Measurements from ENCODE around the gene NYNRIN.
"Not testable (repeated sequence)": the region's sequence is repeated elsewhere in the genome, so short reads cannot be mapped to it uniquely, and the experiment has no call there.

The NYNRIN gene

GRCh38 chr14:24398653-24399446 lies at the start of gene NYNRIN:
NYNRIN (plus strand) TSS chr14:24399003; CDS start chr14:24399247, 244 bp downstream.
- no peak for DNase-seq (ENCODE audit: low read depth)

- no peak for DNase-seq (ENCODE audit: low read depth)
These were observed 49.1 kb upstream of the NYNRIN start for GRCh38 chr14:24349742-24350141.

- no peak for DNase-seq (ENCODE audit: low read depth)
These were observed 47.3 kb upstream of the NYNRIN start for GRCh38 chr14:24351517-24351916.

- no peak for DNase-seq (ENCODE audit: low read depth)
These were observed 45.0 kb upstream of the NYNRIN start for GRCh38 chr14:24353559-24354481.

GRCh38 chr14:24354482-24354825 lies 44.3 kb upstream of the NYNRIN start:
- not testable (repeated sequence) for DNase-seq (ENCODE audit: low read depth)

GRCh38 chr14:24355009-24355408 lies 43.8 kb upstream of the NYNRIN start:
- no peak for DNase-seq (ENCODE audit: low read depth)

GRCh38 chr14:24356208-24356607 lies 42.6 kb upstream of the NYNRIN start:
- no peak for DNase-seq (ENCODE audit: low read depth)

GRCh38 chr14:24360281-24360680 lies 38.5 kb upstream of the NYNRIN start:
- DNase-seq (ENCODE audit: low read depth): no peak

GRCh38 chr14:24361326-24361725 lies 37.5 kb upstream of the NYNRIN start:
- DNase-seq (ENCODE audit: low read depth): no peak

GRCh38 chr14:24362241-24362960 lies 36.4 kb upstream of the NYNRIN start:
- DNase-seq (ENCODE audit: low read depth): no peak

- no peak for DNase-seq (ENCODE audit: low read depth)
These were observed 35.4 kb upstream of the NYNRIN start for GRCh38 chr14:24363401-24363800.

GRCh38 chr14:24364841-24365240 lies 34.0 kb upstream of the NYNRIN start:
- no peak for DNase-seq (ENCODE audit: low read depth)

- peak; percentile 58 for DNase-seq (ENCODE audit: low read depth)
These were observed 33.0 kb upstream of the NYNRIN start for GRCh38 chr14:24365600-24366412.

GRCh38 chr14:24366413-24366720 lies 32.4 kb upstream of the NYNRIN start:
- DNase-seq (ENCODE audit: low read depth): no peak

GRCh38 chr14:24366721-24367513 lies 31.9 kb upstream of the NYNRIN start:
- DNase-seq (ENCODE audit: low read depth): peak; percentile 60

- peak; percentile 76 for DNase-seq (ENCODE audit: low read depth)
These were observed 31.1 kb upstream of the NYNRIN start, which contains the start of gene NFATC4 for GRCh38 chr14:24367514-24368211. NFATC4 (plus strand) TSS chr14:24368184; CDS start chr14:24368341, 157 bp downstream.

- no peak for DNase-seq (ENCODE audit: low read depth)
These were observed 30.6 kb upstream of the NYNRIN start for GRCh38 chr14:24368212-24368561.

GRCh38 chr14:24368562-24369252 lies 30.1 kb upstream of the NYNRIN start:
- DNase-seq (ENCODE audit: low read depth): no peak

- DNase-seq (ENCODE audit: low read depth): no peak
These were observed 29.3 kb upstream of the NYNRIN start for GRCh38 chr14:24369463-24369862.
